ENCODE results near the gene TSHZ2.

TSHZ2 gene

DNA sequence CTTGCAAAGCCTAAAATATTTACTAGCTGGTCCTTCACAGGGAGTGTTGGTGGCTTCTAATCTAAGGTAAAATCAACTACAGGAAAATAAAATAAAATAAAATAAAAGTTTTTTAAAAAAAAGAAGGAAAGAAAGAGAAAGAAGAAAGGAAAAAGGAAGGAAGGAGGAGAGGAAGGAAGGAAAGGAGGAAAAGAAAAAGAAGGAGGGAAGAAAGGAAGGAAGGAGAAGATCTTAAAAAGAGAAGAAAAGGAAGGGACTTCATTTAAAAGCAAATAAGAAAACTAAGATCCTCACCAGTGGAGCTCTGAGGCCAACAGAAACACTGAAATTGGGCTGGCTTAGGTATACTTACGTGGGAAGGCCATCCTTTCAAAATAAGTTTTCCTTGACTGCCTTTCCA lies 178.4 kb downstream of the TSHZ2 start:
- no peak overlapping the region for H3K4me3 ChIP-seq (ENCODE audit: low read depth, low read length)
- no peak for DNase-seq (ENCODE audit: low read depth)
- TF ChIP-seq, protein P1, sequence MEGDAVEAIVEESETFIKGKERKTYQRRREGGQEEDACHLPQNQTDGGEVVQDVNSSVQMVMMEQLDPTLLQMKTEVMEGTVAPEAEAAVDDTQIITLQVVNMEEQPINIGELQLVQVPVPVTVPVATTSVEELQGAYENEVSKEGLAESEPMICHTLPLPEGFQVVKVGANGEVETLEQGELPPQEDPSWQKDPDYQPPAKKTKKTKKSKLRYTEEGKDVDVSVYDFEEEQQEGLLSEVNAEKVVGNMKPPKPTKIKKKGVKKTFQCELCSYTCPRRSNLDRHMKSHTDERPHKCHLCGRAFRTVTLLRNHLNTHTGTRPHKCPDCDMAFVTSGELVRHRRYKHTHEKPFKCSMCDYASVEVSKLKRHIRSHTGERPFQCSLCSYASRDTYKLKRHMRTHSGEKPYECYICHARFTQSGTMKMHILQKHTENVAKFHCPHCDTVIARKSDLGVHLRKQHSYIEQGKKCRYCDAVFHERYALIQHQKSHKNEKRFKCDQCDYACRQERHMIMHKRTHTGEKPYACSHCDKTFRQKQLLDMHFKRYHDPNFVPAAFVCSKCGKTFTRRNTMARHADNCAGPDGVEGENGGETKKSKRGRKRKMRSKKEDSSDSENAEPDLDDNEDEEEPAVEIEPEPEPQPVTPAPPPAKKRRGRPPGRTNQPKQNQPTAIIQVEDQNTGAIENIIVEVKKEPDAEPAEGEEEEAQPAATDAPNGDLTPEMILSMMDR (conservative IDR thresholded peaks at IDR 0.05; ENCODE audit: low read depth, low read length): no peak

DNA sequence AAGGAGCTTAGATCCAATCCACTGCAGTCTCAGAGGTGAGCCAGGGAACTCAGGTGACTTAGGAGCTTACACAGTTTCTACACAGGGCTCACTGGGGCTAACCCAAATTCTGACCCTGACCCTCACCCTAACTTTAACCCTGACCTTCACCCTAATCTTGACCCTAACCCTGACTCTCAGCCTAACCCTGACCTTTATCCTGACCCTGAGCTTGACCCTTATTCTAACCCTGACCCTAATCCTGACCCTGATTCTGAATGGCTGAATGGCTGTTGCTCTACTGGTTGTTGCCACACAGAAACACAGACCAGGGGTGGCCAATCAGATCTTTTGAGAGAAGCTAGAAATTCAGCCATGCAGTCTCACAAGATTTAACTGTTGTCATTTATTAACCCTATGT lies 180.1 kb downstream of the TSHZ2 start:
- H3K4me3 ChIP-seq (ENCODE audit: low read depth, low read length): no peak overlapping the region
- TF ChIP-seq, protein P1 (conservative IDR thresholded peaks at IDR 0.05; ENCODE audit: low read depth, low read length): no peak
- no peak for DNase-seq (ENCODE audit: low read depth)

DNA sequence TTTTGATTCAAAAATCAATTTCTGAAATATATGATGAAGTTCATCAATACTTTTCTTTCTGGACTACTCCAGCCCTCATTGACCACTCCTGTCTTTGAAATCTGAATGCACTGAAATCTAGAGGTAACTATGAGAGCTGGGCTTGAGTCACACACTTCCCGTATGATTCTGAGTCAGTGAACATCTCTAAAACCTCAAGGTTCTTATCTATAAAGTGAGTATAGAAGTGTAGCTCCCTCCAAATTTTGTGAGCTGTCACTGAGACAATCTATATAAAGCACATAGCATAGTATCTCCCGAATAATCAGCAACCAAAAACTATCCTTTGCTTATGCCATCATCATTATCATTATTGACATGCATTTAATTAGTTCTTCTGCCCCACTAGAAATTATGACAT lies 182.4 kb downstream of the TSHZ2 start:
- peak; percentile 6 for DNase-seq (ENCODE audit: low read depth)
- TF ChIP-seq, protein P1 (conservative IDR thresholded peaks at IDR 0.05; ENCODE audit: low read depth, low read length): no peak
- no peak overlapping the region for H3K4me3 ChIP-seq (ENCODE audit: low read depth, low read length)

DNA sequence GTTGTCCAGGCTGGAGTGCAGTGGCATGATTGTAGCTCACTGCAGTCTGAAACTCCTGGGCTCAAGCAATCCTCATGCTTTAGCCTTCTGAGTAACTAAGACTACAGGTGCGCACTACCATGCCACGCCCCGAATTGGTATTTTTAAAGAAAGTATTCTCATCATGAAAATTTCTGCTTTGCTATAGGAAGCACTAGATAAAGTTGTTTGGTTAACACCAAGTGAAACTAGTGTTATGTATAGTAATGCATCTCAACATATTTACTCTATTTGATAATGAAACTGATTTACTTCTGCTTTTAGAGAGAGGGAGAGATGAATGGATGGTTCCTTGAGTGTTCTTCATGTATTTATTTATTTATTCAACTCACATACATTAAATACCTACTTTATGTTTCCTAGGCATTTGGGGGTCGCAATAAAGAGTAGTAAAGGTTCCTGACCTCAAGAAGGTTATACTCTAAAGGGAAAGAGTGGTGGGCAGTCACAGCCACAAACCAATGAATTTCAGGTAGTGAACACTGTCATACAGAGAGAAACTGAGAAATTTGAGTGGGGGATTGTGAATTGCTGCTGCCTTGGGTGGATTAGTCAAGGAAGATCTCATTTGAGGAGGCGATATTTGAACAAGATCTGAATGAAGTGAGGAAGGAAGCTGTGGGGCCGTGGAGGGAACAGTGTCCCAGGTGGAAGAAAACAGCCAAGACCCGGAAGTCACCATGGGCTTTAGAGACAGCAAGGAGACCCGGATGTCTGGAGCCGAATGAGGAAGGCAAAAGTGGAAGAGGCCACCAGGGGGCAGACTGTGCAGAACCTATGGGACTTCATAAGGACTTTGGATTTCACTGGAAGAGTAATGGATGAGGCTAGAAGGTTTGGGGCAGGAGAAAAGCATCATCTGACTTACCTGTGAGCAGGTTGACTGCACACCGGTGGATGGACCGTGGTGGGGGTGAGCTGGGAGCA lies 185.6 kb downstream of the TSHZ2 start:
- DNase-seq (ENCODE audit: low read depth): peak; percentile 65
- no peak overlapping the region for H3K4me3 ChIP-seq (ENCODE audit: low read depth, low read length)
- TF ChIP-seq, protein P1 (conservative IDR thresholded peaks at IDR 0.05; ENCODE audit: low read depth, low read length): peak; percentile 74

DNA sequence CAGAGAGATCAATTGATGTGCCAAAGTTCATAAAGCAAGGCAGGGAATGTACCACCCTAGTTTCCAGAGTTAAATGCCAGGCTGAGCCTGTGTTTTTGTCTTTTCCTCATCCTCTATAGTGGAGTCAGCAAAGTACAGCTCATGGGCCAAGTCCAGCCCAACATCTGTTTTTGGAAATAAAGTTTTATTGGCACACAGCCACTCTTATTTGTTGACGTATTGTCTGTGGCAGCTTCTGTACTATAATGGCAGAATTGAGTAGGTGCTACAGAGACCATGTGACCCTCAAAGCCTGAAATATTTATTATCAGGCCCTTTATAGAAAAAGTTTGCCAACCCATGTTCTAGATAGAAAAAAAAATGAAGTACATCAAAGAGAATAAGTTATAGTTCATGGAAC lies 187.0 kb downstream of the TSHZ2 start:
- H3K4me3 ChIP-seq (ENCODE audit: low read depth, low read length): no peak overlapping the region
- no peak for DNase-seq (ENCODE audit: low read depth)
- TF ChIP-seq, protein P1 (conservative IDR thresholded peaks at IDR 0.05; ENCODE audit: low read depth, low read length): no peak

DNA sequence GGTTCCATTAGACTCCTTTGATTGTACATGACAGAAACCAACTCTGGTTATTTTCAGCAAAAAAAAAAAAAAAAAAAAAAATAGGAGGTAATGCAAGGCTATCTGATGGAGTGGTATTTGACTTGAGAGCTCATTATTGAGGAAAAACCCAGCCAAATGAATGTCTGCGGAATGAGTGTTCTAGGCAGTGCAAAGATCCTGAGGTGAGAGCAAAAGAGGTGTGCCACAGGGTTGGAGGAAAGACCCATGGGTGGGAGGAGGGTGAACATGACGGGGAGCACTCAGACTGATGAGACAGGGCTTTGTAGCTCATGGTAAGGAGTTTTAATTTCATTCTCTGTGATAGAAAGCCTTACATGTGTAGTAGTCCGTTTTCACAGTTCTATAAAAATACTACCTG lies 188.9 kb downstream of the TSHZ2 start:
- DNase-seq (ENCODE audit: low read depth): no peak
- TF ChIP-seq, protein P1 (conservative IDR thresholded peaks at IDR 0.05; ENCODE audit: low read depth, low read length): no peak
- no peak overlapping the region for H3K4me3 ChIP-seq (ENCODE audit: low read depth, low read length)

DNA sequence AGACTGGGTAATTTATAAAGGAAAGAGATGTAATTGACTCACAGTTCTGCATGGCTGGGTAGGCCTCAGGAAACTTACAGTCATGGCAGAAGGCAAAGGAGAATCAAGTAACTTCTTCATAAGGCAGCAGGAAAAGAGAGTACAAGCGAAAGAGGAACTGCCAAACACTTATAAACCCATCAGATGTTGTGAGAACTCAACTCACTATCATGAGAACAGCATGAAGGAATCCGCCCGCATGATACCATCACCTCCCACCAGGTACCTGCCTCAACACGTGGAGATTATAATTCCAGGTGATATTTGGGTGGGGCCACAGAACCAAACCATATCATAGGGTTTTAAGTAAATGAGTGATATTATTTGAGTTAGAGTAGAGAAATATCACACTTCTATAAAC lies 189.3 kb downstream of the TSHZ2 start:
- H3K4me3 ChIP-seq (ENCODE audit: low read depth, low read length): no peak overlapping the region
- TF ChIP-seq, protein P1 (conservative IDR thresholded peaks at IDR 0.05; ENCODE audit: low read depth, low read length): no peak
- no peak for DNase-seq (ENCODE audit: low read depth)
